NCI-H748 (cell line): ENCODE data around the gene CAPS.
A peak's percentile ranks its signal among the peaks of the same experiment; 100 is the strongest.
"Not testable (repeated sequence)": the region's sequence is repeated elsewhere in the genome, so short reads cannot be mapped to it uniquely, and the experiment has no call there.

ENCODE experiments used
- DNase-seq: peaks from one replicate; lab custom pipeline; 2025; ENCODE audit not compliant: unreplicated experiment; lab: John Stamatoyannopoulos, UW

Gene CAPS

GRCh38 chr19:5954293-5954692 is 40.2 kb downstream of the CAPS start:
- DNase-seq = no peak

DNA sequence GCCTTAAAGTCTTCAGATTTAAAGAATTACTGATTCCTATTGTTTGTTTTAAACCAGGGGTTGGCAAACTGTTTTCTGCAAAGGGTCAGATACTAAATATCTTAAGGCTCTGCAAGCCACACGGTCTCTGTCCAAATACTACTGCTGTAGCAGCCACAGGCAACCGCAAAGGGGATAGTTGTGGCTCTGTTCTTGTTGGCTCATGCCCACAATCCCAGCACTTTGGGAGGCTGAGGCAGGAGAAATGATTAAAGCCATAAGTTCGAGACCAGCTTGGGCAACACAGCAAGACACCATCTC is 41.5 kb downstream of the CAPS start:
- DNase-seq = no peak

DNA sequence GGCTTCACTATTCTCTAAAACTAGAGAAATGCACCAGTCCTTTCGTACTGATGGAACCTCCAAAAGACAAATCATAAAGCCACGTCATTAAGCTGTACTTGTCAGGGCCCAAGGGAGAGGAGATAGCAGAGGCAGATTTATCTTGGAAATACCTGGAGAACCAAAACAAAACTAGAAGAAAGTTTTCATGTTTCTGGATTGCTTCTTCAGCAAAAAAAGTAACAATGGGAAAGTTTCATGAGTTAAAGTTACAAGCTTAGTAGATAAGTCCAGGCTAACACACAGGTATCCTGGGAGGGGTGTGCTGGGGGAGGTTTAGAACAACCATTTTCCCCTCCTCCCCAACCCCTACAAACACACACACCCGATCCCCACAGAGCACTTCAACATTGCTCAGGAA is 42.3 kb downstream of the CAPS start:
- DNase-seq = no peak

DNA sequence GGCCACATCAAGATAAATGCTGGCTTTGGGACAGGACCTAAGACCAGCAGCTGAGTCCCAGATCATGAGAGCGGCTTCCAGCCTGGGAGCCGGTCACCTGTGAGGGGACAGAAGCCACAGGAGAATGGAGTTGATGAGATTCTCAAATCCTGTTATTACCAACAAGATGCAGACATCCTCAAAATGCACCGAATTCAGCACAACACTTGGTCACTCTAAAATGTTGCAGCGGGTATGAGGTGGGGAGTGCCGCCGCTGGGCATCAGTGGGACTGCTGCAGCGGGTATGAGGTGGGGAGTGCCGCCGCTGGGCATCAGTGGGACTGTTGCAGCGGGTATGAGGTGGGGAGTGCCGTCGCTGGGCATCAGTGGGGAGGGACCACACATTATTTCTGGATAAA is 42.7 kb downstream of the CAPS start:
- DNase-seq = peak; percentile 39

DNA sequence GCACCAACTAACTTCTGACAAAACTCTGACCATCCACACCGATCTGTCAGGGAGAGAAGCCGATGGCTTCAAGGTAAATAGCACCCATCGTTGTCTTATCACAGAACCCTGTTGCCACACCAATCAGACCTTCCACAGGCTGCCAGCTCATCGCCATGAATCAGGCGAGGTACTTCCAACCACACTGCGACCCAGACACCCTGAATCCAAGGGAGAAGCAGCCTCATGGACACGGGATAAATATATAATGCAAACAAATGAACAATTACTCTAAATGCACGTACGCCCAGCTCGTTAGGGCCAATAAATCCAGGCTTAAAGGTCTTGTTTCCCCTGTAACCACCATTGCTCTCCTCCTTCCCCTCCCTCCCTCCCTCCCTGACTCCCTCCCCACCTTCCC is 43.1 kb downstream of the CAPS start:
- DNase-seq = peak; percentile 83

- DNase-seq = peak; percentile 12
Observed at GRCh38 chr19:5958074-5958850, 44.2 kb downstream of the CAPS start.

DNA sequence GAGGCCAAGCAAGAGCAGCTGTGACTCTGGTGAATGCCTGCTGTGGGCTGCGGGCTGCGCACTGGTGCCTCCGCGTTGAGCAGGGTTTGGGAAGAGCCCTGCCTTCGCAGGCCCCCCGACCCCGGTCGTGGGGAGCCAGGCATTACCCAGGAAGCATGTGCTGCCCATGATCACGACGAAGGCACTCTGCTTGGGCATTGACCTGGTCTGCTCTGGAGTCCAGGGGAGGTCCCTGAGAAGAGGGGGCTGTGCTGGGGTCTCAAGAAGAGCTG is 44.7 kb downstream of the CAPS start:
- no peak for DNase-seq

- no peak for DNase-seq
Observed at GRCh38 chr19:5959260-5960004, 45.4 kb downstream of the CAPS start.

GRCh38 chr19:5960005-5961001 is 46.2 kb downstream of the CAPS start:
- DNase-seq = peak; percentile 39

GRCh38 chr19:5961641-5961968 is 47.6 kb downstream of the CAPS start:
- not testable (repeated sequence) for DNase-seq

- DNase-seq = peak; percentile 97
Observed at GRCh38 chr19:5961969-5962945, 48.2 kb downstream of the CAPS start.

DNA sequence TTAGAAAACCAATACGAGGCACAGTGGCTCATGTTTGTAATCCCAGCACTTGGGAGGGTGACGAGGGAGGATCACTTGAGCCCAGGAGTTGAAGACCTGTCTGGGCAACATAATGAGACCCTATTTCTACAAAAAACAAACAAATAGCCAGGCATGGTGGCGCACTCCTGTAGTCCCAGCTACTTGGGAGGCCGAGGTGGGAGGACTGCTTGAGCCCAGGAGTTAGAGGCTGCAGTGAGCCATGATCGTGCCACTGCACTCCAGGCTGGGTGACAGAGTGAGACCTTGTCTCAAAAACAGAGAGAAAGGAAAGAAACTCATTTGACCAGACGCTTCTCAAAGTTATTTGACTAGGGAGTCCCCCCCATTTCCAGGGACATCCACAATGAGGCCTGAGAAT is 49.2 kb downstream of the CAPS start:
- DNase-seq = not testable (repeated sequence)

DNA sequence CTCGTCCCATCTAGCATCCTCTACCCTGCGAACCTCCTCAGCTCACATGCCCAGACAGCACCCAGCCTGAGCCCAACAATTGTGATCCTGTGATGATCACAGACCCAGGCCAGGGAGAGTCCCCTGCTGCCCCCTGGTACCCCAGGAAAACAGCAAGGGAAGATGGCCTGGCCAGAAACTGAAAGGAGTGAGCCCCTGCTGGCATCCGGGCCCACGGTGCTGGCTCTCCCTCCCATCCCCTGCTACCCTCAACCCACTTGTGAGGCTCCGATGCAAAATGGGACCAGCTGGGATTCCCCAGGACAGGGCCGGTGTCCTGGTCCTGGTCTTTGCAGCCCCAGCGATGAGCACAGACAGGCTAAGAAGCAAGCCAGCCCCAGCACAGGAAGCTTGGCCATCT is 49.8 kb downstream of the CAPS start:
- no peak for DNase-seq

- DNase-seq = no peak
Observed at GRCh38 chr19:5964816-5965565, 50.9 kb downstream of the CAPS start.
